Activated naive CD4-positive, alpha-beta T cell (primary cell): Measurements from ENCODE around the gene MACC1.
"Not testable (repeated sequence)": the region's sequence is repeated elsewhere in the genome, so short reads cannot be mapped to it uniquely, and the experiment has no call there.

Experiments
- DNase-seq, 4 experiments: peaks; one replicate each; lab custom pipeline; 2025; lab: John Stamatoyannopoulos, UW

MACC1 gene

DNA sequence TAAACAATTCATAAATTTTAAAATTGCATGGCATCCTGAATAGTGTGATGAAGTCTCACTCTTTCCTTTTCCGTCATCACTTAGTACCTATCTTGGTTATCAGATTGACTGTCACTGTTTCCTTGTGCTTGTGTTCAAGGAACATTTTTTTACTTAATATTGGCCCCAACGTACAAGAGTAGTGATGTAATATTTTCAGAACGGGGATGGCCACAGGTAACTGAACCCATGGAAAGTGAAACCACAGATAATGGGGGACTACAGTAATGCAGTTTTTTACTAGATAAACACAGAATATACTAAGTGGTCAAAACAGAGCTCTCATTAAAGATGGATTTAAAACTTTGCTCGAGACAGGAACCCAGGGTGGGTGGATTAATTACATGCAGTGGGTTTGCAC, 85.4 kb downstream of the MACC1 start:
- no peak for DNase-seq

DNA sequence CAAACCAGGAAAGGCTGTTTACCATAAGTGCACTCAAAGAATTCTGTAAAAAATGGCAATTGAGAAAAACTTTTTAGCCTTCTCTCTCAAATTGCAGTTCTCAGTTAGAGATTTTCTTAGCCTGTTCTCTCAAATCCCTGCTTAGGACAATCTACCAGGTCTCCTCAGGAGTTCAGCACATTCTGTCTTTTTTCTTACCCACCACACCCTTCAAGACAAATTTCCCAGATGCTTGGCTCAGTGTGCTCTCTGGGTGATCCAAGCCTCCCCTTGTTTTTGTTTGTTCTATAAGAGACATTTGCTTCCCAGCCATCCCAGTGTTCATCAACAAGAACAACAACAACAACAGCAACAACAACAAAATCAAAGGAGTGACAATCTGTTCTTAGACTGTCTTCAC, 87.3 kb downstream of the MACC1 start:
- no peak for DNase-seq

DNA sequence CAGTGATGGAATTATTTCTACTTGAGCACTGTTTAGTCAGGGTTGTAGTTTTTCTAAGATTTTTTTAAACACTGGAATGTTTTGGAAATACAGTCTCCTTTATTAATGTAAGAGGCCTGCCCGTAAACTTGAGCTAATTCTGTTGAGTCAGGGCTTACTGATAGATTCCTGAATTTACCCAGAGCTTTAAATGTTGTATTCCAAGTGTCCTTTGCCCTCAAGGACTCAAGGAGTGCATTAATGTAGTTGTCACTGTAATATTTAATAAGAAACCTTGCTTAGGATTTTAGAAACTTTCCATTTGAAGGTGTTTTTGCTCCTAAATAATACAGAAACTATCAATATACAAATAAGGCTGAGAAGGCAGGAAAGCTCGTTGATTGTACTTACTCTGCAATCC, 89.2 kb downstream of the MACC1 start:
- no peak for DNase-seq

DNA sequence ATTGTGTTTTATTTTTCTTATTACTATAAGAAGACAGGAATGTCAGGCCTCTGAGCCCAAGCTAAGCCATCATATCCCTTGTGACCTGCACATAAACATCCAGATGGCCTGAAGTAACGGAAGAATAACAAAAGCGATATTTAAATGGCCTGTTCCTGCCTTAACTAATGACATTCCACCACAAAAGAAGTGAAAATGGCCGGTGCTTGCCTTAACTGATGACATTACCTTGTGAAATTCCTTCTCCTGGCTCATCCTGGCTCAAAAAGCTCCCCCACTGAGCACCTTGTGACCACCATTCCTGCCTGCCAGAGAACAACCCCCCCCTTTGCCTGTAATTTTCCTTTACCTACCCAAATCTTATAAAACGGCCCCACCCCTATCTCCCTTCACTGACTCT, 91.1 kb downstream of the MACC1 start:
- DNase-seq = not testable (repeated sequence)

DNA sequence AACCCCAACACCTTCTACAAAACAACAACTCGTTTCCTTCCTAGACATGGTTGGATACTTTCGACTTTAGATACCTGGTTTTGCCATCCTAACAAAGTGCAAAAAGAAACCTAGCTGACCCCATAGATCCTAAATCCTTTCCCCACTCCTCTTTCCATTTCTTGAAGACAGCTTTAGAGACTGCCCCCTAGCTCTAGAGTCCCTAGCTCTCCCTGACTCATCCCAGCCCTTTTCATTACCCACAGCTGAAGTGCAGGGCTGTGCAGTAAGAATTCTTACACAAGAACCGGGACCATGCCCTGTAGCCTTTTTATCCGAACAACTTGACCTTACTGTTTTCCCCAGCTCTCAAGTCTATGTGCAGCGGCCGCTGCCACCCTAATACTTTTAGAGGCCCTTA, 93.1 kb downstream of the MACC1 start:
- DNase-seq = not testable (repeated sequence)

DNA sequence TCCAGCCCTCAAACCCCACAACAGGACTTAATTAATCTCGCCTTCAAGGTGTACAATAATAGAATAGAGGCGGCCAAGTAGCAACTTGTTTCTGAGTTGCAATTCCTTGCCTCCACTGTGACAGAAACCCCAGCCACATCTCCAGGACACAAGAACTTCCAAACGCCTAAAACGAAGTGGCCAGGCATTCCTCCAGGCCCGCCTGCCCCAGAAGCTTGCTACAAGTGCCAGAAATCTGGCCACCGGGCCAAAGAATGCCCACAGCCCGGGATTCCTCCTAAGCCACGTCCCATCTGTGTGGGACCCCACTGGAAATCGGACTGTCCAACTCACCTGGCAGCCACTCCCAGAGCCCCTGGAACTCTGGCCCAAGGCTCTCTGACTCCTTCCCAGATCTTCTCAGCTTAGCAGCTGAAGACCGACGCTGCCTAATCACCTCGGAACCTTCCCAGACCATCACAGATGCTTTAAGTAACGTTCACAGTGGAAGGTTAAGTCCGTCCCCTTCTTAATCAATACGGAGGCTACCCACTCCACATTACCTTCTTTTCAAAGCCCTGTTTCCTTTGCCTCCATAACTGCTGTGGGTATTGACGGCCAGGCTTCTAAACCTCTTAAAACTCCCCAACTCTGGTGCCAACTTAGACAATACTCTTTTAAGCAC, 94.4 kb downstream of the MACC1 start:
- DNase-seq = not testable (repeated sequence)

DNA sequence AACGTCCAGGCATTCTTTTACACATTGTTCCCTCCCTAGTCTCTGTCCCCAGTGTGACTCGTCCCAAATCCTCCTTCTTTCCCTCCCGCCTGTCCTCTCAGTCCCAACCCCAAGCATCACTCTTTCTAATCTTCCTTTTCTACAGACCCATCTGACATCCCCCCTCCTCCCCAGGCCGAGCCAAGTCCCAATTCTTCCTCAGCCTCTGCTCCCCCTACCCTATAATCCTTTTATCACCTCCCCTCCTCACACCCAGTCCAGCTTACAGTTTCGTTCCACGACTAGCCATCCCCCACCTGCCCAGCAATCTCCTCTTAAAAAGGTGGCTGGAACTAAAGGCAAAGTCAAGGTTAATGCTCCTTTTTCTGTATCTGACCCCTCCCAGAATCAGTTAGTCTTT, 95.1 kb downstream of the MACC1 start:
- no peak for DNase-seq

DNA sequence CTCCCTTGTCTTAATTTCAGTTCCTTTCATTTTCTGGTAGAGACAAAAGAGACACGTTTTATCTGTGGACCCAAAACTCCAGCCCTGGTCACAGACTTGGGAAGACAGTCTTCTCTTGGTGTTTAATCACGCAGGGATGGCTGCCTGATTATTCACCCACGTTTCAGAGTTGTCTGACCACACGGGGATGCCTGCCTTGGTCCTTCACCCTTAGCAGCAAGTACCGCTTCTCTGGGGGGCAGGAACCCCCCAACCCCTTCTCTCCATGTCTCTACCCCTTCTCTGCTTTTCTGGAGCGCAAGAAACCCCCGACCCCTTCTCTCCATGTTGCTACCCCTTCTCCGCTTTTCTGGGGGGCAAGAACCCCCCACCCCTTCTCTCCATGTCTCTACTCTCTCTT, 95.8 kb downstream of the MACC1 start:
- no peak for DNase-seq

DNA sequence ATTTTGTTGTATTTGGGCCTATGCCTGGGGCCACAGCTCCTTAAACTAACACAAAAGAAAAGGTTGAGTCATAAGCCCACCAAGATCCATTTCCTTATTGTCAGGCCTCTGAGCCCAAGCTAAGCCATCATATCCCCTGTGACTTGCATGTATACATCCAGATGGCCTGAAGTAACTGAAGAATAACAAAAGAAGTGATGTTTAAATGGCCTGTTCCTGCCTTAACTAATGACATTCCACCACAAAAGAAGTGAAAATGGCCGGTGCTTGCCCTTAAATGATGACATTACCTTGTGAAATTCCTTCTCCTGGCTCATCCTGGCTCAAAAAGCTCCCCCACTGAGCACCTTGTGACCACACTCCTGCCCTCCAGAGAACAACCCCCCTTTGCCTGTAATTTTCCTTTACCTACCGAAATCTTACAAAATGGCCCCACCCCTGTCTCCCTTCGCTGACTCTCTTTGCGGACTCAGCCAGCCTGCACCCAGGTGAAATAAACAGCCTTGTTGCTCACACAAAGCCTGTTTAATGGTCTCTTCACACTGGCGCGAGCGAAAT, 96.5 kb downstream of the MACC1 start:
- not testable (repeated sequence) for DNase-seq

DNA sequence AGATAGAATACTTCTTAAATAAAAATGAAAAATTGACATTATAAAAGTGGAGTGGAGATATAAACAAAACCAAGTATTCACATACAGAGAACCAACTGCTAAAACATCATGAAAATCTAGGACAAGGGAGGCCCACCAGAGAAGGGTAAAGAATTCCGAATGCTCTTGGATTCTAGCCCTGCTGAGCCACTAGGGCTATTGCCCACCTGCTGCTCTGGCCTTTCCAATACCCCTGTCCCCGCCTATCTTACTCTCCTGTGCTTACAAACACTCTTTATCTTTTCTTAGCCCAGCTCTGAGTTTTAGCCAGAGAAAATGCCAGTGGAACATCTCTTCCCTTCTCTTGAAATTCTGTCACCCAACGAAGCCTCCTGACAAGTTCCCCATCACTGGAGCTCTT, 100.3 kb downstream of the MACC1 start:
- DNase-seq = no peak

DNA sequence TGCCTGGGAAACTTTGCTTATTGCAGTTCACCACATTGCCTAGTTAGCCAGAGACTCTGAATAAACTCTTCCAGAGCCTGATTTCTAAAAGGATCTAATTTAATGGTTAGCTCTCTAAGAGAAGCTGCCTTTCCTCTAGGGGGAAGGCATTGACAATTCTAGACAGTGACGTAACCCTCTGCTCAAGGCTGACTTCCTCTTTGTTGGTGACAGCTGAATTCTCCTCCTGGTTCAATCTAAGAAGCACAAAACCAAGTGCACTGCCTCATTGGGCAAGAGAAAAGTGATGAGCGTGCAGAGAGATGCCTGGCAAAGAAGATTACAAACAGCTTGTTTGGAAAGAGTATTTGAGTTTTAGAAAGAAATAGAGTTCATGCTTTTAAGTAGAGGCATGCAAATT, 102.7 kb downstream of the MACC1 start:
- no peak for DNase-seq

DNA sequence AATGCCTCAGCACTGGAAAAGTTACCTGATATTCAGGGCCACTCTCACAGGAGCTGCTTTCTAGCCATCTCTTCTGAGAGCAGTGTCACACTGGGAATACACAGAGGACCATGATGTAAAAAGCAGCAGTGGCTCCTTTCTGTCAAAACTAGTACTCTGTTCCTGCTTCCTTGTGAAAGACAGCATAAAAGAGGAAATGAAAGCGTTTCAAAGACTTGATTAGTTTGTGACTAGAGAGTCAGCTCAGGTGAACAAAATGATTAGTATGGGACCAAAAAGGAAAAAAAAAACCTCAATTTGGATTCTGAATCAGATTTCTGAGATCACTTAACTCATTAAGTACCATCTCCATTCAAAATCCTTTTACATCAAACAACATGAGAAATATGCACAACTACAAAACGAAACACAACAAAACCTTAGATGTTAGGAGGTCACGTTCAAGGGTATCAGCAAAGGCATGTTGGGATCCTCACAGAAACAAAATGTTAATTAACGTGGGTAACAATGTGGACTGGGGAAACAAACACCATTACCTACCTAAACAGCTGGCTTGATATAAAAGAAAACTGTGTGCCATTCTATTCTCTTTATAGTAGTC, 103.7 kb downstream of the MACC1 start:
- DNase-seq = no peak

DNA sequence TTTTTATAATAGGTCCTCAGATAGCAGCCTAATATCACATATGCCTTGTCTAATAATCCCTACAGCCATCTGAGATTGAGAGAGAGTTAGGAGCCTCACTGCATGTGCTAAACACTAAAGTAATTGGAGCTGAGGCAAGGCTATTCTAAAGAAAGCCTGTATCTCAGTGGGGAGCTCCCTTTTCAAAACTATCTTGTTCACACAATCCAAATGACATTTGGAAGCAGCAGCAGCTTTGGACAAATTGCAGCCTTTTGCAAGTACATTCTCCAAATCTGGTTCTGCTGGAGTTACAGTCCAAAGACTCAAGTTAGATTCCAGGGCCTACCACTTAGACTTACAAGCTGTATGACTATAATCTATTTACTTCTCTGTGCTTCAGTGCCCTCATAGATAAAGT, 104.5 kb downstream of the MACC1 start:
- no peak for DNase-seq

DNA sequence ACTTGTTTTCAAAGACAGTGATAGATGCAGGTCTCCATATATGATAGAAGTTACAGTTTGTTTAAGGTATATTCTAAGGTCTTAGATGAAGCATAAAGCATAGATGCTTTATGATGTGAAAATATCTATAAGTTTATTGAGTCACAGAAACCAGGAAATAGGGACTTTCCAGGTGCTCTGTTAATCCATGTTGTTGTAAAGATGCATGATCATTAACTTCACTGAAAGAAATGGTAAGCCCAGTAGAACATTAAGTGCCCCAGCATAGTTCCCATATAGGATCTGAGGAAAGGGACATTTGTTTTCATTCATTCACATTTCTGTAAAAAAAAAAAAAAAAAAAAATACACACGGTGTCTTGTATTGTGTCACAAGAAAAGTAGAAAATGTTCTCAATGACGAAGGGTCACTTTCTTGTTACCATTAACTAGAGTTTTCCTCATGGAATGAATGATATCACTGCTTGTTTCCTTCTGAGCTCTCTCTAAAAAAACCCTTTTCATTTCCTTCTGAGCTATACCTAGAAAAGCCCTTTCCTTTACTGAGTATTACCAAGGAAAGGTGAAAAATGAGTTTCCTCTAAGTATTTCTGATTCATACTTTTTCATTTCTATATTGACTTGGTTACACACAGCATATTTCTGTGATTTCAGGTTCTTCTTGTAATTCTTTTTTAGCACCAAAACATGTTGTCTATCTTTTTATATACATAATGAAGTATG, 105.2 kb downstream of the MACC1 start:
- DNase-seq = no peak

DNA sequence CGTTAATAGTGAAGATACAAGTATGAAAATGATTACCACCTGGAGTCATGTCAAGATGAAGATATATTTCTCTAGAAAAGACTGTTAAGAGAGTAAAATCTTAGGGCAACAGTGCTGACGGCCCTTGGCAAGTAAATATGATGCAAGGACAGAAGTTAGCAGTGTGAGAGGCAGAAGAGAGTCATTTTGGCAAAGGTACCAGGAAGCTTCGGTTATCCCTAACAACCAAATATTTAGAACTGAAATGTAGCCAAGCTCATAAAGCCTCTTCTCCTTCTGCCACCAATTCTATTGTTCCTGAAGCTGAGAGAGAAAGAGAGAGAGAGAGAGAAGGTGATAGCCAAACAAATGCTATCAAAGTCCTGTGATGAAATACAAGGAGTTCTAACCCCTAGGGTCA, 109.6 kb downstream of the MACC1 start:
- no peak for DNase-seq

DNA sequence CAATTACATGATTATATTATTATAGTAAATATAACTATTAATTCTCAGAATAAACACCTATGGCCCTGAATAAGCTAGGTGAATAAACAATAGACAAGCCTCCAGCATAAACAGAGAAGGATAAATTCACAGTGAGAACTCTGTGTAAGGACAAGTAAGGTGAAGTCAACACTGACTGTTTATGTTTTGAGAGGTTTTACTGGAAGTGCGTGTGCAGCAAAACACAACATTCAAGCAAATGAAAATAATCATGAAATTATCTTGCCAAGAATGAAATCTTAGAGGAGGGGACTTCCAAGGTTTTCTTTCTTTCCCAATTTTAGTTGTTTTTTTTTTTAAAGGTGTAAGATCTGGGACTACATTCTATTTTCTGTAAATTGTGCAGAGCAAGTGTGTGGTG, 112.5 kb downstream of the MACC1 start:
- DNase-seq = no peak

DNA sequence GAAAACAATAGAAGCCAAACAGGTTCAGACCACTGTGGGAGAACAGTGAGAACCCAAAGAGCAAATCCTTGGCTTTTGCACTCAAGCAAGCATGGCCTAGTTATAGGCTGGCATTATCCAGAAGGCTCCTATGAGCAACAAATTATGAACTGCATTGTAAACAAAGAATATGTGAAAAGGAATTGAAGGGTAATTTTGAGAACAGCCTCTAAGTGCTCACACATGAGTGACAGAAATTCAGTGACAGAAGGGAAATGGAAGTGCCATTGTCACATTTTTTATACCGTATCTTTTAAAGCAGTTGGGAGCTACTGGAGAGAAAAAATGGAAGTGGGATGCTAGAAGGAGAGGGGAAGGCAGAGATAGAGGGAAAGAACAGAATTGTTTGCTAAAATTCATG, 114.2 kb downstream of the MACC1 start:
- DNase-seq = no peak

DNA sequence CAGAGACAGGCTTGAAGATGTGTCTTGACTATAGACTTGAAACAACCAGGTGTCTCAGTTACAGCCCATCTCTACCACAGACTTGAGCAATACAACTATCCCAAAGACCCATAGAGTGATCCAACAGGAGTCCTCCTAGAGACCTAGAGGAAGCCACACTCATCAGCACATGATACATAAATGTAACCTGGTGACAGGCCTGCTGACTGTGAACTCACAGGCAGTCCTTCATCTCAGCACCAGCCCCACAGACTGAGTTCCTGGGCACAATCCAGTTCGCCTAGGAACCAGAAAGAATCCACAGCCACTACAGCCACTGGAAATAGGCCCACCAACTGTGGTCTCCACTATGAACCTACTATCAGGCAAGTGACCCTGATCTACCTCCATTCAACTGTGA, 121.3 kb downstream of the MACC1 start:
- no peak for DNase-seq

DNA sequence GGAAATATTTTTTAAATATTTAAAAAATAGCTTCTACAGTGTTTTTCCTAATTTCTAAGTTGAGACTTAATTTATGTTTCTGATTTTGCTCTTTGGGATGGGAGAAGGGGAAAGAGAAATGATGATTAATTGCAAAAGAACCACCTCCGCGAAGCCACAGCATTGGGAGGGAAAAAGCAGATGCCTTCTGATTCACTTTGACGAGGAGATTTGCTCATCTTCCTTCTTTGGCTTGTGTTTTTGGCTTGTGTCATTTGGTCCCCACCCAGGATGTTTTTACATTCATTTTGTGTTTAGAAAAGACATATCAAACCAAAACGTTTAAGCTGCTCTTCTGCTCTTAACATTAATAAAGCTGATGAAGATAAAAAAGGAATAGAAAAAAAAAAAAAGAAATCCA, 121.7 kb downstream of the MACC1 start:
- no peak for DNase-seq

DNA sequence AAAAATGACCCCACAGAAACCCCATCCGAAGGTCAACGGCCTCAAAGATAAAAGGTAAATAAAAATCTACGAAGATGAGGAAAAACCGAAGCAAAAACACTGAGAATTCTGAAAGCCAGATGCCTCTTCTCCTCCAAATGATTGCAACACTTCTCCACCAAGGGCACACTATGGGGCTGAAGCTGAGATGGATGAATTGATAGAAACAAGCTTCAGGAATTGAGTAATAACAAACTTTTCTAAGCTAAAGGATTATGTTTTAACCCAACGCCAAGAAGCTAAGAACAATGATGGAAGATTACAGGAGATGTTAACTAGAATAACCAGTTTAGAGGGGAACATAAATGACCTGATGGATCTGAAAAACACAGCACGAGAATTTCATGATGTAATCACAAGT, 127.8 kb downstream of the MACC1 start:
- DNase-seq = no peak

DNA sequence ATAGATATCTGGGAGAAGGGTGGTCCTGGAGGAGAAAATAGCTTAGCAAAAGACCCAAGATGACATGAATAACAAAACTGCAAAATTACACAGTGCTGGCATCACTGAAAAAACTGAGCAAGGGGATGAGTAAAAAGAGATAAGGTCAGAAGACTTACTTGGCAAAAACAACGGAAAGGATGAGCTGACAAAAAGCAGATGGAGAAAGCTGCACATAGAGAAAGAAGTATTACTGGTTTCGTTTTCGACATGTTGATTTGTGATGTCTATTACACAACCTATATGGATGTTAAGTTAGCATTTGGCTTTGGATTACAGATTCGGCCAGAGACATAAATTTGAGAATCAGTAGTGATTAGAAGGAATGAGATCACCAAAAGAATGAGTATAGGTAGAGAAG, 132.1 kb downstream of the MACC1 start:
- no peak for DNase-seq
